HG03565 (cell line): ENCODE measurements around the gene CSTF2.
"Not testable (repeated sequence)": the region's sequence is repeated elsewhere in the genome, so short reads cannot be mapped to it uniquely, and the experiment has no call there.

Experiments
- ATAC-seq: cut with Tn5 transposase; IDR thresholded peaks from one replicate; pipeline ENCODE4 v1.9.1; 2021; ENCODE audit warnings: mild to moderate bottlenecking, moderate library complexity; ENCODE audit not compliant: unreplicated experiment

CSTF2 gene

GRCh38 chrX:100819837-100820666, at the start of gene CSTF2:
TSS of gene CSTF2 (plus strand) at chrX:100820391. CDS start at chrX:100820417, 26 bp downstream.
- ATAC-seq: peak; percentile 98

- ATAC-seq: not testable (repeated sequence)
Observed at GRCh38 chrX:100796371-100796770, 23.8 kb upstream of the CSTF2 start.

GRCh38 chrX:100797359-100797758, 22.8 kb upstream of the CSTF2 start:
- no peak for ATAC-seq

GRCh38 chrX:100798484-100799214, 21.5 kb upstream of the CSTF2 start:
- ATAC-seq: no peak

GRCh38 chrX:100802843-100803242, 17.3 kb upstream of the CSTF2 start:
- ATAC-seq: no peak

- no peak for ATAC-seq
Observed at GRCh38 chrX:100804780-100805179, 15.4 kb upstream of the CSTF2 start.

GRCh38 chrX:100808265-100808664, 11.9 kb upstream of the CSTF2 start:
- ATAC-seq: not testable (repeated sequence)

- ATAC-seq: no peak
Observed at GRCh38 chrX:100812216-100813158, 7.7 kb upstream of the CSTF2 start.

GRCh38 chrX:100817340-100817739, 2.9 kb upstream of the CSTF2 start:
- no peak for ATAC-seq

GRCh38 chrX:100819534-100819836, 706 bp upstream of the CSTF2 start:
- ATAC-seq: no peak

GRCh38 chrX:100829730-100830129, 9.5 kb downstream of the CSTF2 start:
- peak; percentile 83 for ATAC-seq

GRCh38 chrX:100830143-100830542, 10.0 kb downstream of the CSTF2 start:
- peak; percentile 15 for ATAC-seq

GRCh38 chrX:100830547-100830946, 10.4 kb downstream of the CSTF2 start:
- ATAC-seq: peak; percentile 26

- ATAC-seq: no peak
Observed at GRCh38 chrX:100831219-100831946, 11.2 kb downstream of the CSTF2 start.

- no peak for ATAC-seq
Observed at GRCh38 chrX:100850317-100850716, 30.1 kb downstream of the CSTF2 start.

GRCh38 chrX:100852810-100853209, 32.6 kb downstream of the CSTF2 start:
- ATAC-seq: no peak

- ATAC-seq: no peak
Observed at GRCh38 chrX:100863326-100863864, 43.2 kb downstream of the CSTF2 start.

- ATAC-seq: no peak
Observed at GRCh38 chrX:100864657-100865391, 44.6 kb downstream of the CSTF2 start.

GRCh38 chrX:100868273-100868672, 48.1 kb downstream of the CSTF2 start:
- no peak for ATAC-seq

- no peak for ATAC-seq
Observed at GRCh38 chrX:100870527-100870926, 50.3 kb downstream of the CSTF2 start.
